ENCODE data around the gene TMTC2.

Gene TMTC2

GRCh38 chr12:82904219-82904790 is 217.6 kb downstream of the TMTC2 start:
- no peak for DNase-seq
- TF ChIP-seq POLR2A (IDR thresholded peaks at IDR 0.05; ENCODE audit: low read length) = no peak
- TF ChIP-seq GATA1 (IDR thresholded peaks at IDR 0.05; ENCODE audit: low read depth, low read length) = no peak

- TF ChIP-seq POLR2A (IDR thresholded peaks at IDR 0.05; ENCODE audit: low read length) (no peak), GATA1 (IDR thresholded peaks at IDR 0.05; ENCODE audit: low read depth, low read length) (no peak)
- DNase-seq = no peak
Measured at GRCh38 chr12:82910246-82910893, 223.7 kb downstream of the TMTC2 start.

- TF ChIP-seq POLR2A (IDR thresholded peaks at IDR 0.05; ENCODE audit: low read length) (no peak), GATA1 (IDR thresholded peaks at IDR 0.05; ENCODE audit: low read depth, low read length) (no peak)
- no peak for DNase-seq
Measured at GRCh38 chr12:82912406-82912805, 225.7 kb downstream of the TMTC2 start.

GRCh38 chr12:82919388-82920054 is 232.8 kb downstream of the TMTC2 start:
- DNase-seq = no peak
- no peak for TF ChIP-seq POLR2A (IDR thresholded peaks at IDR 0.05; ENCODE audit: low read length)

GRCh38 chr12:82923935-82924334 is 237.2 kb downstream of the TMTC2 start:
- no peak for DNase-seq

GRCh38 chr12:82926630-82927029 is 239.9 kb downstream of the TMTC2 start:
- DNase-seq = no peak
- TF ChIP-seq POLR2A (IDR thresholded peaks at IDR 0.05; ENCODE audit: low read length) (no peak), GATA1 (IDR thresholded peaks at IDR 0.05; ENCODE audit: low read depth, low read length) (no peak)

More at GRCh38 chr12:82923935-82924334, 237.2 kb downstream of the TMTC2 start:
- no peak for TF ChIP-seq POLR2A (IDR thresholded peaks at IDR 0.05; ENCODE audit: low read length)
- no peak for TF ChIP-seq GATA1 (IDR thresholded peaks at IDR 0.05; ENCODE audit: low read depth, low read length)

GRCh38 chr12:82930301-82930700 is 243.6 kb downstream of the TMTC2 start:
- no peak for TF ChIP-seq POLR2A (IDR thresholded peaks at IDR 0.05; ENCODE audit: low read length)
- no peak for TF ChIP-seq GATA1 (IDR thresholded peaks at IDR 0.05; ENCODE audit: low read depth, low read length)
- DNase-seq = no peak

GRCh38 chr12:82931349-82932116 is 244.8 kb downstream of the TMTC2 start:
- TF ChIP-seq POLR2A (IDR thresholded peaks at IDR 0.05; ENCODE audit: low read length) (no peak), GATA1 (IDR thresholded peaks at IDR 0.05; ENCODE audit: low read depth, low read length) (no peak)
- DNase-seq = no peak

- DNase-seq = no peak
- TF ChIP-seq GATA1 (IDR thresholded peaks at IDR 0.05; ENCODE audit: low read depth, low read length) = no peak
- no peak for TF ChIP-seq POLR2A (IDR thresholded peaks at IDR 0.05; ENCODE audit: low read length)
Measured at GRCh38 chr12:82937151-82937550, 250.4 kb downstream of the TMTC2 start.

- no peak for TF ChIP-seq POLR2A (IDR thresholded peaks at IDR 0.05; ENCODE audit: low read length)
- no peak for TF ChIP-seq GATA1 (IDR thresholded peaks at IDR 0.05; ENCODE audit: low read depth, low read length)
- no peak for DNase-seq
Measured at GRCh38 chr12:82942521-82942920, 255.8 kb downstream of the TMTC2 start.

- DNase-seq = no peak
- no peak for TF ChIP-seq GATA1 (IDR thresholded peaks at IDR 0.05; ENCODE audit: low read depth, low read length)
Measured at GRCh38 chr12:82942991-82943401, 256.3 kb downstream of the TMTC2 start.

- DNase-seq = no peak
Measured at GRCh38 chr12:82948491-82948890, 261.8 kb downstream of the TMTC2 start.

GRCh38 chr12:82950356-82950755 is 263.6 kb downstream of the TMTC2 start:
- no peak for TF ChIP-seq GATA1 (IDR thresholded peaks at IDR 0.05; ENCODE audit: low read depth, low read length)
- no peak for DNase-seq

More at GRCh38 chr12:82948491-82948890, 261.8 kb downstream of the TMTC2 start:
- no peak for TF ChIP-seq GATA1 (IDR thresholded peaks at IDR 0.05; ENCODE audit: low read depth, low read length)
- TF ChIP-seq POLR2A (IDR thresholded peaks at IDR 0.05; ENCODE audit: low read length) = no peak

- DNase-seq = no peak
Measured at GRCh38 chr12:82952946-82953345, 266.2 kb downstream of the TMTC2 start.

More at GRCh38 chr12:82952946-82953345, 266.2 kb downstream of the TMTC2 start:
- TF ChIP-seq GATA1 (IDR thresholded peaks at IDR 0.05; ENCODE audit: low read depth, low read length) (no peak), POLR2A (IDR thresholded peaks at IDR 0.05; ENCODE audit: low read length) (no peak)
